HUES48 (cell line): ENCODE measurements around the gene MAS1.

Experiments used
- H3K27ac ChIP-seq: one replicate; pipeline ENCODE4 v1.7.0; 2013; ENCODE audit warnings: low read depth, low read length, inconsistent platforms
- H3K27me3 ChIP-seq: 2 replicates; pipeline ENCODE4 v1.6.1; 2013; ENCODE audit warnings: mild to moderate bottlenecking, low read length; ENCODE audit not compliant: control insufficient read depth, insufficient read depth
- H3K36me3 ChIP-seq: 2 replicates; pipeline ENCODE4 v1.6.1; 2013; ENCODE audit warnings: low read length; ENCODE audit not compliant: control insufficient read depth, insufficient read depth
- H3K4me1 ChIP-seq: 2 replicates; pipeline ENCODE4 v1.6.1; 2013; ENCODE audit warnings: mild to moderate bottlenecking, low read length; ENCODE audit not compliant: control insufficient read depth, insufficient read depth
- H3K4me3 ChIP-seq: 2 replicates; pipeline ENCODE4 v1.5.1; 2013; ENCODE audit warnings: mild to moderate bottlenecking, low read depth, low read length
- H3K9ac ChIP-seq: 2 replicates; pipeline ENCODE4 v1.6.1; 2013; ENCODE audit warnings: mild to moderate bottlenecking, low read depth, low read length, moderate library complexity
- H3K9me3 ChIP-seq: 2 replicates; pipeline ENCODE4 v1.6.1; 2013; ENCODE audit warnings: low read length; ENCODE audit not compliant: control insufficient read depth, insufficient read depth

The MAS1 gene

GRCh38 chr6:159899994-159900745 is 9.4 kb downstream of the MAS1 start:
- H3K9me3 ChIP-seq: no peaks in the 10 kb centered on the region
- no peaks in the 10 kb centered on the region for H3K4me1 ChIP-seq
- no peak overlapping the region for H3K27ac ChIP-seq
- no peak overlapping the region for H3K9ac ChIP-seq
- H3K36me3 ChIP-seq: no peaks in the 10 kb centered on the region
- no peak overlapping the region for H3K4me3 ChIP-seq
- H3K27me3 ChIP-seq: no peaks in the 10 kb centered on the region

DNA sequence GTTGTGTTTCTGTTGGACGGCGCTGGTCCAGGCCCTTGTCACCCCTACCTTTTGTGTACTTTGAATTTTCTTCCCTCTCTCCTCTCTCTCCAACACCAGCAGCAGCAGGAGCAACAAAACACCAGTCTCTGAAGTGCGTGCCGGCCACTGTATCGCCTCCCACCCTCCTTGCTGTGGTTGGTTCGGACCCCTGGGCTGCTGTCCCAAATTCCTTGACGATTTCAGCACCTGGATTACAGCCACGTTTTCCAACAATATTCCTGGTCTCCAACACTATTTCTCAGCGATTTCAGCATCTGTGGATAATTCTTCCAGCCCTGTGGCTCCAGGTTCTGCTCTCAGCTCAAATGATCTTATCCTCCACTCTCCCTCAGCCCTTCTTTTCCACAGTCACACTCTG is 11.8 kb downstream of the MAS1 start:
- Histone ChIP-seq H3K4me3 (no peak overlapping the region), H3K27me3 (no peaks in the 10 kb centered on the region), H3K9ac (no peak overlapping the region), H3K9me3 (no peaks in the 10 kb centered on the region), H3K4me1 (no peaks in the 10 kb centered on the region), H3K27ac (no peak overlapping the region), H3K36me3 (no peaks in the 10 kb centered on the region)

DNA sequence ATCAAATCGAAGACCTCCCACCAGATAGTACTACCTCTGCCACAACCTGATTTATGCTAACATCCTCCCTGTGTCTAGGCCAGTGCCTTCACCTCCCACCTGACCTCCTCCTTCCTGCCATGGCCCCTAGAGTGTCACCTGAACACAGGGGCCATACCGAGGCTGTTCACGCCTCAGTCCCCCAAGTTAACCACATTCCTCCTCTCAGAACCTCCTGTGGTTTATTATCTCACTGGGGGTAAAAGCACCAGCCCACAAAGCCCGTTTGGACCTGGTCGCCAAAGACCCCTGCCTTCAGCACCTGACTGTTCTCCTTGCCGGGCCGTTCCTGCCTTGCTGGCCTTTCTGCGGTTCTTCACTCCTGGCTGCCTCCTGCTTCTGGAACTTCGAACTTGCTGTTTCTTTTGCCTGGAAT is 13.7 kb downstream of the MAS1 start:
- no peak overlapping the region for H3K9ac ChIP-seq
- no peaks in the 10 kb centered on the region for H3K9me3 ChIP-seq
- H3K27ac ChIP-seq: no peak overlapping the region
- H3K27me3 ChIP-seq: no peaks in the 10 kb centered on the region
- no peaks in the 10 kb centered on the region for H3K36me3 ChIP-seq
- H3K4me3 ChIP-seq: no peak overlapping the region
- H3K4me1 ChIP-seq: no peaks in the 10 kb centered on the region

DNA sequence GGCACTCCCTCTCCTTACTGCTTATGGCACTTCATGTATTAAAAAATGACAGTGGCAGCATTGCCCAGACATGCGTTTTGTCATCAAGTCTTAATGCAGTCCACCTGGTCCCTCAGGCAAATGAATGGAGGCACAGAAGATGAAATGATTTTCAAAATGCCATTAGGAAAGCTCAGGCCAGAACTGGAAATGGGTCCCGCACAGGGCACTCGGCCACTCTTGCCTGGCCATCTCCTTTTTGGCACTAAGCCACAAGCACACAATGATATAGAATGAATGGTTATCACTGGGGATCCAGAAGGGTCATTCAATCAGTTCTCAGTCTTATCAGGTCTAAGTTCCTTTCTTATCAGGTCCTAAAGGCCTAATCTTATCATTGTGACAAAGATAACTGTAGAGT is 15.6 kb downstream of the MAS1 start:
- H3K27me3 ChIP-seq: no peaks in the 10 kb centered on the region

GRCh38 chr6:159908535-159908934 is 17.7 kb downstream of the MAS1 start:
- H3K4me3 ChIP-seq: no peak overlapping the region
- H3K36me3 ChIP-seq: no peaks in the 10 kb centered on the region
- no peak overlapping the region for H3K27ac ChIP-seq
- no peaks in the 10 kb centered on the region for H3K4me1 ChIP-seq
- H3K9ac ChIP-seq: no peak overlapping the region
- H3K27me3 ChIP-seq: no peaks in the 10 kb centered on the region
- H3K9me3 ChIP-seq: no peaks in the 10 kb centered on the region

More for the DNA sequence above, 15.6 kb downstream of the MAS1 start:
- no peaks in the 10 kb centered on the region for H3K4me1 ChIP-seq
- no peaks in the 10 kb centered on the region for H3K9me3 ChIP-seq
- no peak overlapping the region for H3K4me3 ChIP-seq
- H3K9ac ChIP-seq: no peak overlapping the region
- no peak overlapping the region for H3K27ac ChIP-seq
- H3K36me3 ChIP-seq: no peaks in the 10 kb centered on the region

GRCh38 chr6:159908979-159909378 is 18.2 kb downstream of the MAS1 start:
- Histone ChIP-seq H3K9me3 (no peaks in the 10 kb centered on the region), H3K4me3 (no peak overlapping the region), H3K27me3 (no peaks in the 10 kb centered on the region), H3K9ac (no peak overlapping the region), H3K36me3 (no peaks in the 10 kb centered on the region), H3K4me1 (0 out of 2 replicates have a peak, but pooled peaks cover 3% of the 10 kb centered on the region), H3K27ac (no peak overlapping the region)

GRCh38 chr6:159910342-159910741 is 19.6 kb downstream of the MAS1 start:
- H3K27ac ChIP-seq: no peak overlapping the region

GRCh38 chr6:159913375-159913774 is 22.6 kb downstream of the MAS1 start:
- Histone ChIP-seq H3K4me3 (no peak overlapping the region), H3K9me3 (no peaks in the 10 kb centered on the region), H3K4me1 (0 out of 2 replicates have a peak, but pooled peaks cover 4% of the 10 kb centered on the region), H3K9ac (no peak overlapping the region), H3K27ac (no peak overlapping the region), H3K36me3 (no peaks in the 10 kb centered on the region), H3K27me3 (no peaks in the 10 kb centered on the region)

More at GRCh38 chr6:159910342-159910741, 19.6 kb downstream of the MAS1 start:
- Histone ChIP-seq H3K9me3 (no peaks in the 10 kb centered on the region), H3K9ac (no peak overlapping the region), H3K36me3 (no peaks in the 10 kb centered on the region), H3K4me3 (no peak overlapping the region), H3K27me3 (no peaks in the 10 kb centered on the region), H3K4me1 (0 out of 2 replicates have a peak, but pooled peaks cover 4% of the 10 kb centered on the region)

DNA sequence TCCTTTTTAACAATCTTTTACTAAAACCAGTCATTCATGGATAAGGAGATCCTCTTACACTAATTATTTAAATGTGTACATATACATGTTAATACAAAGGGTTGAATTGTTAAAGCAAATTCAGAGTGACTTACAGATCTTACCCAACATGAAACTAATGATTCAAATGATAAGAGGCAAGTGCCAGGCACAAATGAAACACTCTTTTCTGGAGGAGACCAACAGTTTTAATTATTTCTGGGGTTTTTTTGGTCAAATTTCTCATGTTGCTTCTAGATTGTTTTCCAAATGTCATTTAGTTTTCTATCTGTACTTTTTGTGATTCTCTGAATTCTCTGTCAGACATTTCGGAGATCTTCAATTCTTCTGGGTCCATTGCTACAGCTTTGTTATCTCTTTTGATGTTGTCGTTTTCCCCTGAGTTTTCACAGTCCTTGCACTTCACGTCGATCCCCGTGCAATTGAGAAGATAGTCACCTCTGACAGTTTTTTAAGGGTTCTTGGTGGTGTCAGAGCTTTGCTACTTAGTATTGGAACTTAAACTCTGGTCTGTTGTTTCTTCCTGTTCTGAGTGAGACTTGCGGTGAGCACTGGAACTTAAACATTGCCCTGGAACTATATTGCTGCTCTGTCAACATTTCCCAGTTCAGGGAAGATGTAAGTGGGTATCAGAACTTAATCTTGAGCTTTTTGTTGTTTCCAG is 23.2 kb downstream of the MAS1 start:
- Histone ChIP-seq H3K4me1 (0 out of 2 replicates have a peak, but pooled peaks cover 4% of the 10 kb centered on the region), H3K4me3 (no peak overlapping the region), H3K27ac (no peak overlapping the region), H3K36me3 (no peaks in the 10 kb centered on the region), H3K27me3 (no peaks in the 10 kb centered on the region), H3K9ac (no peak overlapping the region), H3K9me3 (no peaks in the 10 kb centered on the region)

- Histone ChIP-seq H3K4me3 (no peak overlapping the region), H3K36me3 (no peaks in the 10 kb centered on the region), H3K9me3 (no peaks in the 10 kb centered on the region), H3K9ac (no peak overlapping the region), H3K27ac (no peak overlapping the region), H3K27me3 (no peaks in the 10 kb centered on the region), H3K4me1 (0 out of 2 replicates have a peak, but pooled peaks cover 4% of the 10 kb centered on the region)
These were observed 23.8 kb downstream of the MAS1 start for GRCh38 chr6:159914565-159914923.

GRCh38 chr6:159915397-159915796 is 24.6 kb downstream of the MAS1 start:
- H3K36me3 ChIP-seq: no peaks in the 10 kb centered on the region
- H3K9ac ChIP-seq: no peak overlapping the region
- no peak overlapping the region for H3K4me3 ChIP-seq
- no peaks in the 10 kb centered on the region for H3K27me3 ChIP-seq
- H3K27ac ChIP-seq: no peak overlapping the region
- 0 out of 2 replicates have a peak, but pooled peaks cover 4% of the 10 kb centered on the region for H3K4me1 ChIP-seq
- no peaks in the 10 kb centered on the region for H3K9me3 ChIP-seq
